Prostate gland (tissue), 2 donors: Measurements from ENCODE around the gene EXOC6. TPM values are rescaled to one million over a fixed set of nuclear protein-coding genes. Genes with fewer than 3 reads are reported as not detected.

ENCODE experiments used
- DNase-seq: peaks from one replicate; pipeline ENCODE4 v3.0.0-alpha.2; 2019; ENCODE audit warnings: low spot score
- H3K27ac ChIP-seq, 2 donors: fragments of 200-600 bp; sonication (generic); 2 replicates each; pipeline ENCODE4 v1.5.1; 2017 to 2019
- H3K27me3 ChIP-seq: fragments of 200-600 bp; sonication (generic); replicated peaks from 2 replicates; pipeline ENCODE4 v1.5.1; 2019; ENCODE audit not compliant: insufficient read depth
- H3K36me3 ChIP-seq, 2 donors: fragments of 200-600 bp; sonication (generic); 1 replicate in 1 of 2; 2 replicates in 1 of 2; pipeline versions ENCODE4 v1.5.1 to v1.8.1; 2017 to 2019
- H3K4me1 ChIP-seq: fragments of 200-600 bp; sonication (generic); replicated peaks from 2 replicates; pipeline ENCODE4 v1.5.1; 2019
- H3K4me3 ChIP-seq, 2 donors: fragments of 200-600 bp; sonication (generic); 2 replicates each; pipeline ENCODE4 v1.5.1; 2017 to 2019
- H3K9me3 ChIP-seq: fragments of 200-600 bp; sonication (generic); 2 replicates; pipeline ENCODE4 v1.5.1; 2017
- POLR2A ChIP-seq: fragments of 450-650 bp; IDR thresholded peaks from one replicate; pipeline ENCODE4 v1.6.1; 2016; ENCODE audit warnings: antibody characterized with exemption, mild to moderate bottlenecking
- POLR2AphosphoS5 ChIP-seq: sonication (generic); formaldehyde crosslinking; IDR thresholded peaks from one replicate; pipeline ENCODE4 v1.6.1; 2017; ENCODE audit warnings: antibody characterized with exemption
- WGBS: methylation state at CpG from one replicate; pipeline ENCODE4 v1.1.5; 2018; 5-methylcytosine and 5-hydroxymethylcytosine counted together
- intact Hi-C: fragments of 100-400 bp; cut with DNase I; formaldehyde crosslinking; loops from one replicate; pipeline ENCODE4 v1.14.2; 2022
- total RNA-seq, 2 donors: library from RNA; depleted of rRNA; stranded (reverse); fragments of >200 nt; gene quantifications; one replicate each; pipeline ENCODE4 v1.1.0, GENCODE V29; 2016
- TF ChIP-seq, protein P1 (sequence below), 4 experiments: fragments of 200-600 bp in 2 of 4; fragments of 450-650 bp in 2 of 4; sonication (generic) in 2 of 4; IDR thresholded peaks; 1 replicate in 3 of 4; 2 replicates in 1 of 4; pipeline ENCODE4 v1.5.1; 2016 to 2019; ENCODE audit warnings: antibody characterized with exemption in 4 of 4, mild to moderate bottlenecking in 2 of 4, moderate library complexity in 2 of 4

EXOC6 gene
- total RNA-seq, 2 donors from 2014 or later, result 13.5 to 598 TPM

DNA sequence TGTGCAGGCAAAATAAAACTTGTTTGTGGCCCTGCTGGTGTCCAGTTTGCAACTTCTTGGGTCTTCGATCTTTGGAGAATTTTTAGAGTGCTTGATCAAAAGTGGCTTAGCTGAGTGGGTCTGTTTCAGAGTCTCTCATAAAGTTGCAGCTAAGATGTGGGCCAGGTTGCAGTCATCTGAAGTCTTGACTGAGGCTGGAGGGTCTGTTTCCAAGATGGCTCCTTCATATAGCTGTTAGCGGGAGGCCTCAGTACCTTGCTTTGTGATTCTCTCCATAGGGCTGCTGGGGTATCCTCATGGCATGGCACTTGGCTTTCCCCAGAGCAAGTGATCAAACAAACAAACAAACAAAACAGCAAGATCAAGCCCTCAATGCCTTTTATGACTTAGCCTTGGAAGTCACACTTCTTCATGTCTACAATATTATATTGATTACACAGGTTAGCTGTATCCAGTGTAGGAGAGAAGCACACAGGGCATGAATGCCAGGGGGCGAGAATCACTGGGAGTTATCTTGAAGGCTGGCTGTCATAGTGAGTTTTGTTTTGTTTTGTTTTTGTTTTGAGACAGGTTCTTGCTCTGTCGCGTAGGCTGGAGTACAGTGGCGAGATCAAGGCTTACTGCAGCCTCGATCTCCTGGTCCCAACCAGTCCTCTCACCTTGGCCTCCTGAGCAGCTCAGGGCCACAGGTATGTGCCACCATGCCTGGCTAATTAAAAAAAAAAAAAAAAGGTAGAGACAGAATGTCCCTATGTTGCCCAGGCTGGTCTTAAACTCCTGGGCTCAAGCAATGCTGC, 235.6 kb downstream of the EXOC6 start:
- 82% methylated on average over 7 of the region's 7 CpGs for WGBS
- no peak overlapping the region for H3K4me3 ChIP-seq
- TF ChIP-seq, protein P1, sequence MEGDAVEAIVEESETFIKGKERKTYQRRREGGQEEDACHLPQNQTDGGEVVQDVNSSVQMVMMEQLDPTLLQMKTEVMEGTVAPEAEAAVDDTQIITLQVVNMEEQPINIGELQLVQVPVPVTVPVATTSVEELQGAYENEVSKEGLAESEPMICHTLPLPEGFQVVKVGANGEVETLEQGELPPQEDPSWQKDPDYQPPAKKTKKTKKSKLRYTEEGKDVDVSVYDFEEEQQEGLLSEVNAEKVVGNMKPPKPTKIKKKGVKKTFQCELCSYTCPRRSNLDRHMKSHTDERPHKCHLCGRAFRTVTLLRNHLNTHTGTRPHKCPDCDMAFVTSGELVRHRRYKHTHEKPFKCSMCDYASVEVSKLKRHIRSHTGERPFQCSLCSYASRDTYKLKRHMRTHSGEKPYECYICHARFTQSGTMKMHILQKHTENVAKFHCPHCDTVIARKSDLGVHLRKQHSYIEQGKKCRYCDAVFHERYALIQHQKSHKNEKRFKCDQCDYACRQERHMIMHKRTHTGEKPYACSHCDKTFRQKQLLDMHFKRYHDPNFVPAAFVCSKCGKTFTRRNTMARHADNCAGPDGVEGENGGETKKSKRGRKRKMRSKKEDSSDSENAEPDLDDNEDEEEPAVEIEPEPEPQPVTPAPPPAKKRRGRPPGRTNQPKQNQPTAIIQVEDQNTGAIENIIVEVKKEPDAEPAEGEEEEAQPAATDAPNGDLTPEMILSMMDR (IDR thresholded peaks at IDR 0.05), result no peak
- TF ChIP-seq POLR2A (no peak), POLR2AphosphoS5 (no peak)
- no peak for DNase-seq
- H3K9me3 ChIP-seq, result no peaks in the 10 kb centered on the region
- no peaks in the 10 kb centered on the region for H3K36me3 ChIP-seq
- H3K27ac ChIP-seq, result no peak overlapping the region
- no peaks in the 10 kb centered on the region for H3K4me1 ChIP-seq
- H3K27me3 ChIP-seq, result no peaks in the 10 kb centered on the region
- intact Hi-C loops, result loop anchor here (5.0 to 10.0 kb wide), 2 partner anchors 203 to 271 kb away; no protein-coding TSS in a partner anchor

DNA sequence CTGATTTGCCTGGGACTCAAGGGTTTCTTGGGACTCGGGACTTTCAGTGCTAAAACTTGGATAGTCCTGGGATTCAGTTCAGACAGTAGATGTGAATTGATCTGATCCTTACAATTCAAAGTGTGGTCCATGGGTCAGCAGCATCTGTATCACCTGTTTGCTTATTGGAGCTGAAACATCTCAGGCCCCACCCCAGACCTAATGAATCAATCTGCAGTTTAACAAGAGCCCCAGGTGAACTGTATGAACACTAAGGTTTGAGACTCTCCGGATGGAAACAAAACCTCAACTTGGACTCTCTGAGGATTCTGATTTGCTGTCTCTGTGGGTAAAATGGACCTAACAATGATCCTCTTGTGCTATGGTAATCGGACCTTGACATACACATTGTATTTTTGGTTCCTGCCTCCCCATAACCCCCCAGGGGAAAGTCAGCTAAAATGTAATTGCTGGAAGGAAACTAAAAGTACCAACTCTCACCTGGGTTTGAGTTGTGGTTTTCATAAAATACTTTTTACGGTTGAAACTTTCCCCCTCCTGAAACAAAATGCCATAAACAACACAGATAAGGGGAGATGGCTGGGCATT, 237.0 kb downstream of the EXOC6 start:
- 41% methylated on average over 4 of the region's 4 CpGs for whole genome bisulfite sequencing
- Histone ChIP-seq H3K36me3 (no peaks in the 10 kb centered on the region), H3K27me3 (no peaks in the 10 kb centered on the region), H3K4me3 (no peak overlapping the region), H3K9me3 (no peaks in the 10 kb centered on the region), H3K4me1 (no peaks in the 10 kb centered on the region), H3K27ac (no peak overlapping the region)
- TF ChIP-seq, protein P1 (IDR thresholded peaks at IDR 0.05), result no peak
- TF ChIP-seq POLR2AphosphoS5, result no peak
- TF ChIP-seq POLR2A, result no peak
- intact Hi-C loops, result loop anchor here (10.0 kb wide), 1 partner anchor 269 kb away; no protein-coding TSS in a partner anchor
- no peak for DNase-seq

DNA sequence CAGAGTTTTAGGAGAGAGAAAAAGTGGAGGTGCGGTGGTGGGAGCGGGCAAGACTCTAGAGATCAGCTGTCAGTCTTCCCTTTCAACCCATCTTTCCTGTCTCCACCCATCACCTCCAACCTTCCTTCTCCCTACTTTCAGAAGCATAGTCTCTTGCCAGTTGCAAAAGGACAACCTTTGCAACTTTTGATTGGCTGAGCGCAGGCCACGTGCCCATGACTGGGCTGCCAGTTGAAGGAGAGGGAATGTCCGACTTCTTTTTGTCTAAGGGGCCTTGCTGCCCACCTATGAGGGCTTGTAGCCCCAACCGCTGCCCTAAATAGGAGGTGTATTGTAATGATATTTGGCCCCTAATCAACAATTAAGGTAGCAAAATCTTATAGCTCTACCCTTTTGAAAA, 238.0 kb downstream of the EXOC6 start:
- Histone ChIP-seq H3K27me3 (no peaks in the 10 kb centered on the region), H3K27ac (no peak overlapping the region), H3K4me1 (no peaks in the 10 kb centered on the region), H3K9me3 (no peaks in the 10 kb centered on the region), H3K4me3 (no peak overlapping the region), H3K36me3 (no peaks in the 10 kb centered on the region)
- no peak for DNase-seq
- 91% methylated on average over 6 of the region's 6 CpGs for WGBS
- no peak for TF ChIP-seq POLR2A
- TF ChIP-seq, protein P1 (IDR thresholded peaks at IDR 0.05), result no peak
- no peak for TF ChIP-seq POLR2AphosphoS5
- intact Hi-C loops, result loop anchor here (10.0 kb wide), 1 partner anchor 269 kb away; no protein-coding TSS in a partner anchor

DNA sequence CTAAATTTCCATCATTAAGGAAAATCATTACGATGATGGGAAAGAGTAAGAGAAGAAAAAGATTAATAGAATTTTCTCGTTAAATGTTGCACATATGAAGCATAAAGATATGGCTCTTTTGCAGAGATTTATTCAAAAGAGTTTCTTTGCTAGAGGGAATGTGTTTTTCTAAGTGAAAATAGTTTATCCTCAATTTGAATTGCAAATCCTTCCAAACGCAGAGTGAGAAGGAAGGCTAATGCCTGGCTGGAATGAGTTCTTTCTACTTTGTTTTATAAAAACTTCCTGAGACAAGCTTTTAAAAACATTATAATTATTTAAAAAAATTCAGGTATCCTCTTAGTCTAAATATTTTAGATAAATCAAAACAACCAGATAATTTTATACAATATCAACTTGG, 239.5 kb downstream of the EXOC6 start:
- intact Hi-C loops, result loop anchor here (10.0 kb wide), 1 partner anchor 267 kb away; no protein-coding TSS in a partner anchor
- TF ChIP-seq POLR2A, result no peak
- no peak for TF ChIP-seq POLR2AphosphoS5
- TF ChIP-seq, protein P1 (IDR thresholded peaks at IDR 0.05), result no peak
- no peaks in the 10 kb centered on the region for H3K9me3 ChIP-seq
- H3K4me3 ChIP-seq, result no peak overlapping the region
- DNase-seq, result no peak
- H3K36me3 ChIP-seq, result no peaks in the 10 kb centered on the region
- H3K27ac ChIP-seq, result no peak overlapping the region
- 80% methylated on average over 3 of the region's 3 CpGs for WGBS
- H3K4me1 ChIP-seq, result no peaks in the 10 kb centered on the region
- no peaks in the 10 kb centered on the region for H3K27me3 ChIP-seq
